Activated naive CD8-positive, alpha-beta T cell (primary cell): ENCODE results near the gene RET.

Source experiments
- H3K27ac Mint-ChIP-seq: one replicate; pipeline ENCODE4 v1.8.0; 2021; ENCODE audit warnings: mixed read lengths
- H3K27me3 Mint-ChIP-seq: one replicate; pipeline ENCODE4 v1.8.0; 2021; ENCODE audit warnings: mixed read lengths
- H3K36me3 Mint-ChIP-seq: one replicate; pipeline ENCODE4 v1.8.0; 2021; ENCODE audit warnings: mixed read lengths
- H3K4me1 Mint-ChIP-seq: one replicate; pipeline ENCODE4 v1.8.0; 2021; ENCODE audit warnings: low read depth, mixed read lengths
- H3K4me3 Mint-ChIP-seq: one replicate; pipeline ENCODE4 v1.8.0; 2021; ENCODE audit warnings: mild to moderate bottlenecking, mixed read lengths
- H3K9me3 Mint-ChIP-seq: one replicate; pipeline ENCODE4 v1.8.0; 2021; ENCODE audit warnings: low read depth, mixed read lengths

RET gene

GRCh38 chr10:43065234-43065633, 11.6 kb upstream of the RET start:
- Mint-ChIP-seq H3K4me1 (no peaks in the 10 kb centered on the region), H3K36me3 (no peaks in the 10 kb centered on the region), H3K27ac (no peak overlapping the region), H3K4me3 (no peak overlapping the region), H3K9me3 (no peaks in the 10 kb centered on the region), H3K27me3 (no peaks in the 10 kb centered on the region)

- Mint-ChIP-seq H3K4me3 (no peak overlapping the region), H3K36me3 (no peaks in the 10 kb centered on the region), H3K9me3 (no peaks in the 10 kb centered on the region), H3K27me3 (no peaks in the 10 kb centered on the region), H3K27ac (no peak overlapping the region), H3K4me1 (no peaks in the 10 kb centered on the region)
Measured at GRCh38 chr10:43065761-43066160, 11.1 kb upstream of the RET start.

GRCh38 chr10:43066481-43066880, 10.4 kb upstream of the RET start:
- Mint-ChIP-seq H3K36me3 (no peaks in the 10 kb centered on the region), H3K9me3 (no peaks in the 10 kb centered on the region), H3K4me3 (no peak overlapping the region), H3K27me3 (no peaks in the 10 kb centered on the region), H3K27ac (no peak overlapping the region), H3K4me1 (no peaks in the 10 kb centered on the region)

GRCh38 chr10:43067391-43068135, 9.3 kb upstream of the RET start:
- no peak overlapping the region for H3K27ac Mint-ChIP-seq
- no peaks in the 10 kb centered on the region for H3K9me3 Mint-ChIP-seq
- no peak overlapping the region for H3K4me3 Mint-ChIP-seq
- H3K36me3 Mint-ChIP-seq, result no peaks in the 10 kb centered on the region
- no peaks in the 10 kb centered on the region for H3K27me3 Mint-ChIP-seq
- H3K4me1 Mint-ChIP-seq, result no peaks in the 10 kb centered on the region

GRCh38 chr10:43068136-43068395, 8.8 kb upstream of the RET start:
- Mint-ChIP-seq H3K27ac (no peak overlapping the region), H3K4me3 (no peak overlapping the region)

GRCh38 chr10:43068471-43069210, 8.2 kb upstream of the RET start:
- H3K27ac Mint-ChIP-seq, result no peak overlapping the region
- no peaks in the 10 kb centered on the region for H3K27me3 Mint-ChIP-seq
- H3K4me3 Mint-ChIP-seq, result no peak overlapping the region
- no peaks in the 10 kb centered on the region for H3K36me3 Mint-ChIP-seq
- no peaks in the 10 kb centered on the region for H3K9me3 Mint-ChIP-seq
- H3K4me1 Mint-ChIP-seq, result no peaks in the 10 kb centered on the region

More at GRCh38 chr10:43068136-43068395, 8.8 kb upstream of the RET start:
- no peaks in the 10 kb centered on the region for H3K27me3 Mint-ChIP-seq
- H3K36me3 Mint-ChIP-seq, result no peaks in the 10 kb centered on the region
- H3K4me1 Mint-ChIP-seq, result no peaks in the 10 kb centered on the region
- H3K9me3 Mint-ChIP-seq, result no peaks in the 10 kb centered on the region

- H3K4me3 Mint-ChIP-seq, result no peak overlapping the region
- H3K4me1 Mint-ChIP-seq, result no peaks in the 10 kb centered on the region
- H3K36me3 Mint-ChIP-seq, result no peaks in the 10 kb centered on the region
- H3K27me3 Mint-ChIP-seq, result no peaks in the 10 kb centered on the region
- H3K27ac Mint-ChIP-seq, result no peak overlapping the region
- H3K9me3 Mint-ChIP-seq, result no peaks in the 10 kb centered on the region
Measured at GRCh38 chr10:43069211-43069515, 7.7 kb upstream of the RET start.

GRCh38 chr10:43069579-43069978, 7.3 kb upstream of the RET start:
- Mint-ChIP-seq H3K36me3 (no peaks in the 10 kb centered on the region), H3K4me1 (no peaks in the 10 kb centered on the region), H3K27me3 (no peaks in the 10 kb centered on the region), H3K4me3 (no peak overlapping the region), H3K27ac (no peak overlapping the region), H3K9me3 (no peaks in the 10 kb centered on the region)

GRCh38 chr10:43070121-43071085, 6.5 kb upstream of the RET start:
- H3K4me1 Mint-ChIP-seq, result no peaks in the 10 kb centered on the region
- no peaks in the 10 kb centered on the region for H3K27me3 Mint-ChIP-seq

GRCh38 chr10:43071865-43072650, 4.8 kb upstream of the RET start:
- peaks cover 4% of the 10 kb centered on the region for H3K4me1 Mint-ChIP-seq

More at GRCh38 chr10:43070121-43071085, 6.5 kb upstream of the RET start:
- Mint-ChIP-seq H3K4me3 (no peak overlapping the region), H3K27ac (no peak overlapping the region), H3K9me3 (no peaks in the 10 kb centered on the region), H3K36me3 (no peaks in the 10 kb centered on the region)

GRCh38 chr10:43073191-43073590, 3.7 kb upstream of the RET start:
- Mint-ChIP-seq H3K36me3 (no peaks in the 10 kb centered on the region), H3K27me3 (peaks cover 6% of the 10 kb centered on the region), H3K4me3 (no peak overlapping the region), H3K27ac (no peak overlapping the region), H3K4me1 (peaks cover 9% of the 10 kb centered on the region), H3K9me3 (no peaks in the 10 kb centered on the region)

More at GRCh38 chr10:43071865-43072650, 4.8 kb upstream of the RET start:
- Mint-ChIP-seq H3K9me3 (no peaks in the 10 kb centered on the region), H3K27ac (no peak overlapping the region), H3K4me3 (no peak overlapping the region), H3K36me3 (no peaks in the 10 kb centered on the region), H3K27me3 (peaks cover 4% of the 10 kb centered on the region)

- no peak overlapping the region for H3K4me3 Mint-ChIP-seq
- H3K4me1 Mint-ChIP-seq, result peaks cover 10% of the 10 kb centered on the region
- H3K36me3 Mint-ChIP-seq, result no peaks in the 10 kb centered on the region
- H3K27me3 Mint-ChIP-seq, result peaks cover 7% of the 10 kb centered on the region
- no peaks in the 10 kb centered on the region for H3K9me3 Mint-ChIP-seq
- no peak overlapping the region for H3K27ac Mint-ChIP-seq
Measured at GRCh38 chr10:43073721-43074120, 3.1 kb upstream of the RET start.

- H3K36me3 Mint-ChIP-seq, result no peaks in the 10 kb centered on the region
- no peaks in the 10 kb centered on the region for H3K9me3 Mint-ChIP-seq
- no peak overlapping the region for H3K27ac Mint-ChIP-seq
- H3K27me3 Mint-ChIP-seq, result peaks cover 7% of the 10 kb centered on the region
- H3K4me3 Mint-ChIP-seq, result no peak overlapping the region
- H3K4me1 Mint-ChIP-seq, result peaks cover 10% of the 10 kb centered on the region
Measured at GRCh38 chr10:43074409-43074808, 2.5 kb upstream of the RET start.

GRCh38 chr10:43074827-43075611, 1.9 kb upstream of the RET start:
- no peaks in the 10 kb centered on the region for H3K36me3 Mint-ChIP-seq
- no peak overlapping the region for H3K27ac Mint-ChIP-seq
- H3K4me3 Mint-ChIP-seq, result no peak overlapping the region
- H3K27me3 Mint-ChIP-seq, result peaks cover 7% of the 10 kb centered on the region
- H3K4me1 Mint-ChIP-seq, result peaks cover 10% of the 10 kb centered on the region
- H3K9me3 Mint-ChIP-seq, result no peaks in the 10 kb centered on the region
